GM18907 (cell line): Measurements from ENCODE around the gene MCAM.

ENCODE experiments used
- ATAC-seq: cut with Tn5 transposase; IDR thresholded peaks from one replicate; pipeline ENCODE4 v1.9.1; 2021; ENCODE audit warnings: mild to moderate bottlenecking, moderate library complexity; ENCODE audit not compliant: unreplicated experiment

MCAM gene

DNA sequence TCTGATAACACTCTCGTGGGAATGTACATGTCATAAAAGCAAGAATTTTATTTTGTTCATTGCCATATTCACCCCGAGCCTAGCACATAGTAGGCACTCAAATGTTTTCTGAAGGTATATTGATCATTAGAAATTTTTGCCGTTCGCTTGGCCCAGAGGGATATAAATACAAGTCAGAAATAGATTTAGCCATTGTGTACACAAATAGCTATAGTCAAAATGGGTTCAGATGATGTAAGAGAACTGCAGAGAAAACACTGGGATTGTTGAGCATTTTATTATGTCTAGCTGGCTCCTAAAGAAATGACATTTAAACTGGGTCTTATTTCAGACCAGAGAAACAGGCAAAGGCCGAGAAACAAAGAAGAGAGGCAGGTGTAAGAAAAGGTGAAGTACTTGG lies 49.3 kb downstream of the MCAM start:
- ATAC-seq, result no peak

- no peak for ATAC-seq
Measured at GRCh38 chr11:119266517-119267255, 50.2 kb downstream of the MCAM start.

GRCh38 chr11:119266063-119266462 lies 50.9 kb downstream of the MCAM start:
- ATAC-seq, result no peak

- no peak for ATAC-seq
Measured at GRCh38 chr11:119263352-119263940, 53.5 kb downstream of the MCAM start.

- ATAC-seq, result no peak
Measured at GRCh38 chr11:119262668-119263351, 54.1 kb downstream of the MCAM start.

GRCh38 chr11:119258983-119259382 lies 57.9 kb downstream of the MCAM start:
- ATAC-seq, result no peak
